Iris pigment epithelial cell (primary cell): ENCODE results near the gene RSU1.
A peak's percentile ranks its signal among the peaks of the same experiment; 100 is the strongest.

ENCODE experiments used
- DNase-seq: peaks from one replicate; pipeline ENCODE4 v3.0.0-alpha.2; 2011; ENCODE audit warnings: low read depth

RSU1 gene

DNA sequence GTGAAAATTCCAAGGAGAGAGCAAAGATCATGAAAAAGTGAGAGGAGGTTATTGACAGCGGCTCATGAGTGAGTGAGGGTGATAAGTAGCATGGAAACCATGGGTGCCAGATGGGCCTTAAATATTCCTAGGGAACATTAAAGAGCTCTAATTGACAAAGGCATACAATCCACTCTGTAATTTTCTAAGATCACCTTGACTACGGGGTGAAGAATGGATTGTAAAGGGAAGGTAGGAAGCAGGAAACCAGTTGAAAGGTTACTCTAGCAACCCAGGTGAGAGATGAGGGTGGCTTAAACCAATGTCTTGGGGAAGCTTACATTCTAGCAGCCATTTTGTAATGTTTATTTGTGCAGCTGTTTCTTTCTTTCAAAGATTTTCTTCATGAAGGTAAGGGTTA, 75.7 kb downstream of the RSU1 start:
- DNase-seq = no peak

DNA sequence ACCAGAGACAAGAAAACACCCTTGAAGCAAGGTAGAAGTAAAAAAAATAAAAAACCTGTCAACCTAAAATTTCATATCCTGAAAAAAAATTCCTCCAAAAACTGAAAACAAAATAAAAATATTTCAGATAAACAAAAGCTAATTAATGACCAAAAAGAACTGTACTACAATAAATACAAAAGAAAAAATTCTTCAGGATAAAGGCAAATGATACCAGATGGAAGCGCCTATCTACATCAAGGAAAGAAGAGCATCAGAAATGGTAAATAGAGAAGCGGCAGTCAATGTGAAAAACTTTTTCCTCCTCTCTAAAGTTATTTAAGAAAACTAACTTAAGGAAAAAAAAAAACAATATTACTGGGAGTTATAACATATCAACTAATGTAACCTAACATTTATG, 79.8 kb downstream of the RSU1 start:
- no peak for DNase-seq

DNA sequence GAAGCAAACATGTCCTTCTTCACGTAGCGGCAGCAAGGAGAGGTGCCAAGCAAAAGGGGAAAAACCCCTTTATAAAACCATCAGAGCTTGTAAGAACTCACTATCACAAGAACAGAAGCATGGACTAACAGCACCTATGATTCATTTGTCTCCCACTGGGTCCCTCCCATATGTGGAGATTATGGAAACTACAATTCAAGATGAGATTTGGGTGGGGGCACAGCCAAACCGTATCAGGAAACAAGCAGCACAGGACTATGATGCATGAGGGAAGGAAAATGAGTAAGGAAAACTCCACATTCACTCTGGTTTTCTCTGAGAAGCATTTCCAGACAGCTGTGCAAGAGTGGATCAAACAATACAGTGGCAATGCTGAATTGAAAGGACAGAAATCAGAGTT, 81.6 kb downstream of the RSU1 start:
- DNase-seq = peak; percentile 14

DNA sequence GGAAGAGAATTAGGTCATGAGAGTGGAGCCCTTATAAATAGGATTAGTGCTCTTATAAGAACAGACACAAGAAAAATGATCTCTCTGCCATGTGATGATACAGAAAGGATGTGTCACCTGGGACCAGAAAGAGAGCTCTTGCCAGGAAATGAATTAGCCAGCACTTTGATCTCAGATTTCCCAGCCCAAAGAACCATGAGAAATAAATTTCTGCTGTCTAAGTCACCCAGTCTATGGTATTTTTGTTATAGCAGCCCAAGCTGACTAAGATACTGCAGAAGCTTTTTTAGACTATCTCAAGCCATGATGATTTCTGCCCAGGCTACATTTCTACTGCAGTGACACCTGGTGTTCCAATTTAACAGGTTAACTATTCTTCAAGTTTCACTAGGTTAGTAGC, 84.8 kb downstream of the RSU1 start:
- peak; percentile 60 for DNase-seq

DNA sequence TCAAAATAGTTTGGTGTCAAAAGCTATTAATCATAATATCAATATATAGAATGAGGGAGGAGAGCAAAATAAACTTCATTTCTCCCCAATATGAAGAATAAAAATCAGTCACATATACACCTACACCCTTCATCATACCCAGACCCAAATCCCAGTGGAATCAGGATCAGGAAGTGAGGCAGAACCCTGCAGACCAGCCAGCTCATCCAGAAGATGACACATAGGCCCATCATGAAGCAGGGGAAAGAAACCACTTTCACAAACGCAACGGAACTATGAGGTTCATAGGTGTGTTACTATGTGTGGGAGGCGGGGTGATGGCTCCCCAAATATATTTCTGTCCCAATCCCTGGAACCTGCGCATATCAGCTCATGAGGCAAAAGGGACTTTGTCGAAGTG, 89.0 kb downstream of the RSU1 start:
- no peak for DNase-seq

DNA sequence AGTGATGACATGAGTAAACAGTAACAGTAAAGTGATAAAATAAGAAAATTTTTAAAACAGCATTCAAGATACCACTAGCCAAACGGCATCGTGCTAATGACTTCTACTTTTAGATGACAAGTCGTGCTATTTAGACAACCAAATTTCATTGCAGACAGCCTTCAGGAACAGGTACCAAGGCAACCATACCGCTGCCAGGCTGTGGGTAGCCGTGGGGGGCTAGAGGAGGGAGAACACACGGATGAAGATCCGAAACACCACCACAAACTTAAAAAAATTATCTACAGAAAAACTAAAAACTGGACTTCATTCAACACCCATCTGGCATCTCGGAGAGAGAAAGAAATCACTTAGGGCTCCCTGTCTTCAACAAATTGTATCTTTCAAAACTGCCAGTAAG, 89.6 kb downstream of the RSU1 start:
- no peak for DNase-seq

DNA sequence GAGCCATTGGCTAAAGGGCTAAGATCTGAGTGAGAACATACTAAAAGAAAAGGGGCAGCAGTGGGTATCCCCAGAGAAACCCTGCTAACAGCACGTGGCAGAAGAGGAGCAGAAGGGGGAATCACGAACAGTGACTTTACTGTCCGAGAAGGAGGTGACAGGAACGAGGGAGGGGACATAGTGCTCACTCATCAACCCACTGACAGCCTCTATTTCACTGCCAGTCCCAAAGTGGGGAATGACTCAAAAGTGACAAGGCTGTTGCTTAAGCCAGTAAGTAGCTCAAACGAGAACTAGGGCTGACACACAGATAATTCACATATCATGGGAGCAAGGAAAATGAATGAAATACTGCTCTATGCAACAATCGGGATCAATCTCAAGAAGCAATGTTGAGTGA, 92.7 kb downstream of the RSU1 start:
- DNase-seq = no peak

DNA sequence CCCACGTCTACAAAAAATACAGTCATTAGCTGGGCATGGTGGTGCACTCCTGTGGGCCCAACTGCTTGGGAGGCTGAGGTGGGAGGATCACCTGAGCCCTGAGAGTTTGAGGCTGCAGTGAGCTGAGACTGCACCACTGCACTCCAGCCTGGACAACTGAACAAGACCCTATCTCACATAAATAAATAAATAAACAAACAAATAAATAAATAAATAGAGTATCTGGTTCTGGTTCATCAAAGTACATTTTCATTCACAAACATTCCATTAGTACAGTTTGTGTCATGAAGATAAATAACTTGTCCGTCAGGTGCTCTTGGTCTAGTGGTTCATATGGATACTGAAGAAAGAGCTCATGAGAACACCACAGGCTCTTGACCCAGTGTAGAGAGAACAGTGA, 96.4 kb downstream of the RSU1 start:
- DNase-seq = no peak

DNA sequence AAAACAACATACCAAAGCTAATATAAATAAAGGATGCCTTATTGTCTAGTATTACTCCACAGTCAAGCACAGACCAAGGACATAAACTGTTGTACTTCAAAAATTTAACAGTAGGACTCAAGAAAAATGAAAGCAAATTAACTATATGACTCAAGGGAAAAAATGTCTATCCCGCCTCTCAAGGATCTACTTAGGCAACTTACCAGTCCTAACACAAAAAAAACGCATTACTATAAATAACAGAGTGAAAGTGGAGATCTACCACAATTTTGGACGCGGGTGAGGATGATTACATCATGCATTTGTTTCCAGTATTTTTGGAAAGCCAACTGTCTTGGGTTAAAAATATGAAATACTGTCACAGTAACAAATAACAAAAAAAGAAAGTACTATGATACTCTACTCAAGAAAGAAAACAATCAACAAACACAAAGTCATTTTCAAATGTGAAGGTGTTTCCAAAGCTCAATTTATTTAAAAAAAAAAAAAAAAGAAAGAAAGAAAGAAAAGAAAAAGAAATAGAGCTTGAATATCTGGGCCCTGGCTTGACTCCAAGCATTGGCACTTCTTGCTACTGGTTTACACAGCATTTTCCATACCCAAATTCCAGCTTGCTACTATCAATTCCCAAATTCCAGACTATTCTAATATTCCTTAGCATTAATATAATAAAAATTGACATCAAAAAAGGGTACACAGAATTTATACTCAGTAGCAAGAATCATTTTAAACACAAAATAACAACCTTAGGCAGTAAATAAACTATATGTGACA, 99.4 kb downstream of the RSU1 start:
- peak; percentile 90 for DNase-seq

DNA sequence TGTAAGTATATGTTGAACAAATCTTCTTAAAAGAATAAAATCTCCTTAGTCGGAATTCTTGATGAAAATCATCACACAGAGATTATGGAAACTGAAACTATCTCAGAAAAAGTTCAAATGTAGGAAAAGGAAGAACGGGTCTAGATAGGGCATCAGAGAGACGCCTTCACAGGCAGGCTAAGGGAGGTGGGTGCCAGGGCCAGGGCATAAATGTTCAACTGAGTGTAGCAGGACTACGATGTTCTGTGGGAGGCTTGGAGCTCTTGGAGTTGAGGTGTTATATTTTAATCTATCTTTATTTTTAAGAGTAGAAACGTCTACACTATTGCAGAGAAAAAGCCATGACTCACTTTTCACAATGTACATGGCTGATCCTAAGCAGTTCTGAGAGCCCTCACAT, 101.2 kb downstream of the RSU1 start:
- no peak for DNase-seq

DNA sequence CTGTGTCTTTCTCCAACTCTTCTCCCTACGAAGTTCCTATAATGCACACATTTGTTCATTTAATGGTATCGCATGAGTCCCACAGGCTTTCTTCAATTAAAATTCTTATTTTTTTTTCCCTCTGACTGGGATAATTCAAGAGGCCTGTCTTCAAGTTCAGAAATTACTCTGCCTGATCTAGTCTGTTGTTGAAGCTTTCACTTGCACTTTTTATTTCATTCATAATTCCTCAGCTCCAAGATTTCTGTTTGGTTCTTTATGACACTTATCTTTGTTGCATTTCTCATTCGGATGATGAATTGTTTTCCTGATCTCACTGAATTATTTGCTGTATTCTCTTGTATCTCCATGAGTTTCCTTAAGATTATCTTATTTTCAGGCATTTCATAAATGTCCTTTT, 103.9 kb downstream of the RSU1 start:
- DNase-seq = no peak

DNA sequence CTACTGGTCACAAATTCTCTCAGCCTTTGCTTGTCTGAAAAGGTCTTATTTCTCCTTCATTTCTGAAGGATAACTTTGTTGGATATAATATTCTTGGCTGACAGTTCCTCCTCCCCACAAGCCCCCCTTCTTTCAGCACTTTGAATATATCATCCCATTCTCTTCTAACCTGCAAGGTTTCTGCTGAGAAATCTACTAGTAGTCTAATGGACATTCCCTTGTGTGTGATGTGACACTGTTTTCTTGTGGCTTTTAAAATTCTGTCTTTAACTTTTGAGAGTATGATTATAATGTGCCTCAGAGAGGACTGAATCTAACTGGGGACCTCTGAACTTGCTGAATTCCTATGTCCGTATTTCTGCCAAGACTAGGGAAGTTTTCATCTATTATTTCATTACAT, 104.3 kb downstream of the RSU1 start:
- DNase-seq = no peak

DNA sequence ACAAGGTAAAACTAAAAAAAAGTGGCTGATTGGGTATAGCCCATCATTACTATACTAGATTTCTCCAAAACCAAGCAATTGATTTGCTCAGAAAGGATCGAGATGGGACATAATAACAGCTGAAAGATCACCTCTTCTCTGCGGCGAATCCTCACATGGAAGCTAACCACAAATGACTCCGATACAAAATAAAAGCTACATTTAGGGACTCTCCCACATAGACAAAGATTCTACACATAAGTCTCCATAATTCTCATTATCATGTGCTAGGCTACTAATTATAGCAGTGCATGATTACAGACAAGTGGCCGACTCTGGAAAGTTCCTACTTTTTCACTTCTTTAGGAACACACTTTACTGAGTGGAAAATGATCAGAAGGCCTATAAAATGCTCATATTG, 116.9 kb downstream of the RSU1 start:
- no peak for DNase-seq

DNA sequence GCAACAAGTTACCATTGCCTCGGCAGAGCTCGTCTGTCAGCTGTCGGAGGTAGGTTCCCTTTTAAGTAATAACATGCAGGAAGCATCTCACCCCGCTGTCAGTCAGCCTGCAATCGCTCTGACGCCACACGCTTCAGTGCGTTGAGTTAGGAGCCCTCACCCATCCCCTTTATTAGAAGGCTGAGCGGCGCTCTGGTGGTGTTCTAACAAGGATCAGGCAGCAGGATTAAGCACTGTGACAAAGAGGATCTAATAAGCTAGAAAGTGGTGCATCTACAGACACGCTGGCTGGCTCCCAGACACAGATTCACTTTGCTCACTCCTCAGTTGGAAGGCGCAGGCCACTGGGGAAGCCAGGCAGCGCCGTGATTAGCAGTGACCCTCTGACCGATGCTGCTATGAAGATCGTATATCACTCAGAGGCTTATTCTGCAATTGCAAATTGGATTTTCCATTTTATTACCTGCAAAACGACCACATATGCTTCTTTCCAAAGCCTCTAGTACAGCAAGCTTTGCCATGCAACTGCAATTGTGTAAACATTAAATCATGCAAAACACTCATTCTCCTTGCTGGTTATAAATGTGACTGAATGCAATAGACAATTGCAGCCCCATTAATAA, 117.7 kb downstream of the RSU1 start:
- DNase-seq = no peak

DNA sequence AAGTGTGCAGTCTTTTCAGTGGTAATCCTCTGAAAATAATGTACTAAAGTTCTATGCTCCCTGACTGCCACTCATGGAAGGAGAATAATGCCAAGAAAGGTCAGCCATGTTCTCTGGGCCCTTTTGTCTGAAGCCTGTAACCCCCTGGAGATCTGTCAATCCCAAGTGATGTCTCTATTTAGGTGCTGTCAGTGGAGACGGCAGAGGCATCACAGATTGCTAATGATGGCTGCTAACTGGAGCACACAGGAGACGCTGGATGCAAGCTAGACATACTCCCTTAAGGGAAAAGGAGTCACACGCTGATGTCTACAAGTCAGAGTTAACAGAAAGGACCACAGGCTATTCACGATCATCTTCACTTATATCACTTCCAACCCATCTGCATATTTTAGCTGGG, 118.8 kb downstream of the RSU1 start:
- DNase-seq = no peak

DNA sequence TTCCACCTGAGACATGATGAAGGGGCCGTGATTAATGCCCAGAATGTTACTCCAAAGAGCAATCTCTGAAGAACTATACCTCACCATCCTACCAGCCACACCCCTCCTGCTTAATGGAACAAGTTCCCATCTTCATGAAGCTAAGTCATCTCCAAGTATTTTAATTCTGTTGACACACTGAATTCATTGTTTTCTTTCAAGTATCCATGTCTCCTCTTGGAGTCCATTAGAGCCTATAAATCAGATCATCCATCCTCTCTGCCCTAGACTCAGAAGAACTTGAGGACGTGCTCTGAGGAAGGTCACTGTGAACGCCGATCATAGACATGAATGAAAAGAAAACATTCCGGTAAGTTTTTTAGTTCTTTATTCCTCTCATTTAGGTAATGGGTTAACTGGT, 126.8 kb downstream of the RSU1 start:
- no peak for DNase-seq

DNA sequence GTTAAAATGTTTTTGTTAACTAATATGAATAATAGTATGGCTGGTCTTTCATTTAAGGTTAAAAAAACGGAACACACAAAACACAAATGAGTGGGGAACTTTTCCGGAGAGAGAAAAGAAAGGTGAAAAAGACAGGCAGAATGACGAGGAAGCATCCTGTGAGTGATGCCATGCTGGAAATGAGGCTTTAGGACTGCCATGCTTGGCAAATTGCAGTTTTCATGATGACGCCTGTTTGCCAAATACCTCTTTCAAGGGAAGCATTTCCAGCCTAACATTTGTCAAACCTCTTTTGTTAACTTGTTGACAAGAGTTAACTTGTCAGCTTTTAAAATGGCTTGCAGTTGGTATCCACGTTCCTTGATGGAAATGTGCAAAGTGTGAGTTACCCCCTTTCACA, 127.5 kb downstream of the RSU1 start:
- no peak for DNase-seq

DNA sequence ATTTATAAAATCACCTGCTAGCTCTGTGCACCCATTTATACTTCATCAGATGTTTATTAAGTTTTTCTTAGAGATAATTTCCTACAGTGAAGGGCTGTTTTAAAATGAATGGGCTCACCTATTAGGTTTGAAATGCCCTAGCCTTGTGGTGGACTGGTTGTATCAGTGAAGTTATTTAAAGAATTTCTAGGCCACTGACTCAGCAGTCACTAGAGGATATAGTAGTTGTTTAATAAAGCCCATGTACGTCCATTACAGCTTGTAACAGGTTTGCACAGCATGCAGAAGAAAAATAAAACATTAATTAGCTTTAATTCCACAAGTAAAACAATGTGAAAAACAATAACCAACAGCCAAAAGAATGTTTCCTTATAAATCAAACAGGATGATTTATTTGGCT, 128.0 kb downstream of the RSU1 start:
- DNase-seq = peak; percentile 47

DNA sequence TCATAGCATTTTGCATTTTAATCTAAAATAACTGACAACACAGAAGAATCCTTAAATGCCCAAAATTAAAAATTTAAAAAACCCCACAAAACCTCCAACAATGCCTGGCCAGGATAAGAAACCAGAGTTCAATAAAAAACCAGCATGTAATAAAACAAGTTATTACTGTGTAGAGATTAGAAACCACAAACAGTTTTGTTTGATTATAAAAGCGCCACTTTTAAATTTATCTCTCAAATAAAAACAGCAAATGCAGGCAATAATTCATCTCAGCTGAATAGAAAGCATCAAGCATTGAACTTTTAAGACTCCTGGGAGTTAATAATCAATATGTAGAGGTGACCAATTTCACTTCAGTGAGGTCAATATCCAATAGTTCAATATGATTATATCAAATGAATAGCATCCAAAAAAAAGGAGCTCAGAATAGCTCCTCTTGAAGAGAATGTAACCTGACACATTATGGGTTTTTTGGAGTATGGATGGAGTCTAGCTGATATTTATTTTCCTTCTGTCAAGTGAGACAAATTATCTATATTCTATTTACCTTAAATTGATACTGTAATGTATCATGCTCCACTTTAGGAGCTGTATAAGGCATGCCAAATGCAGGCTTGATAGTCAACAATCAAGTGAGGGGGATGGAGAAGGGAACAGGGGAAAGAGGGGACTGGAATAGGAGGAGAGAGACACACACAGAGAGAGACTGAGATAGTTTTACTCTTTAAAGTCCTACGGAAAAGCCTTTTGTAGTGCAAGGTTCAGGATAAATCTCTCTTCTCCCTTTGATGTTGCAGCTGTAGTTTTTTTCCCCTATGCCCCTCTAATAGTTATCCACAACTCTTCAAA, 130.9 kb downstream of the RSU1 start:
- no peak for DNase-seq

DNA sequence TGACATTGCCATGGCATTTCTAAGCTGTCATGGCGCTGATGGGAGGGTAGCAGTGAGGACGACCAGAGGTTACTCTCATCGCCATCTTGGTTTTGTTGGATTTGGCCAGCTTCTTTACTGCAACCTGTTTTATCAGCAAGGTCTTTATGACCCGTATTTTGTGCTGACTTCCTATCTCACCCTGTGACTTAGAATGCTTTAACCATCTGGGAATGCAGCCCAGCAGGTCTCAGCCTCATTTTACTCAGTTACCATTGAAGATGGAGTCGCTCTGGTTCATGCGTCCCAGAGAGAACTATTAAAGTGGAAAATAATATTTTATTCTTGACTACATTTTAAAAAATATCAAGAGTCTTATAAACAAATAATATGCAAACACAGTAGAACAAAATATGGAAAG, 131.7 kb downstream of the RSU1 start:
- DNase-seq = no peak

DNA sequence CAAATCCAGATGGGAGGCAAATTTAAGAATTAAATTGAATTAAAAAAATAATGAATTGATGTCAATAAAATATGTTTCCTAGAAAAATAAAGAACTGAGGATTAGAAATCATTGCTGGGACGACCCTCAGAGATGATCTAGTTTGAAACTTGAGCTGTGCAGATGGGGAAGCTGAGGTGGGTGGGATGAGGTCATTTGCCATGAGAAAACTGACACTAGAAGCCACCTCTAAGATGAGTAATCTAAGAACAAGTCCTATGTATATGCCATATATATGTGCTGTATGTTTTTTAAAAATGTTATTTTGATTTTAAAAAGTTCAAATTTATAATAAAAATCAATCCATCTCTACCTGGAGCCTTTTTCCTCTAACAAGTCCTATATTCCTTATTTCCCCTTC, 135.7 kb downstream of the RSU1 start:
- peak; percentile 9 for DNase-seq

DNA sequence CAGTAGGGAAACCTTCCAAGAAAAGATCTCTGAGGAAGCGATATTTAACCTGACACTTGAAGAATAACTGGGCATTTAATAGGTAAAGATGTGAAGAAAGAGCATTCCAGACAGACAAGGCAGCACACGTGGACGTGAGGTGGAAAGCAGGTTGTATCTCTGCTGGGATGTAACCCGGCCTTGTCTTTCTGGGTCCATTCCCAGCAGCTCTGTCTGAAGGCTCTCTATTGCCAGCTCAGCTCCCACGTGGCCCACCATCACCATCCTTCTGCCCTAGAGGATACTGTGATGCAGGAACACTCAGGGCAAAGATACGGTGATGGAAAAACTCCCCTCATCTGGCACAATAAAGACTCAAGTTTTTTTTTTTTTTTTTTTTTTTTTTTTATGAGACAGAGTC, 137.7 kb downstream of the RSU1 start:
- no peak for DNase-seq

DNA sequence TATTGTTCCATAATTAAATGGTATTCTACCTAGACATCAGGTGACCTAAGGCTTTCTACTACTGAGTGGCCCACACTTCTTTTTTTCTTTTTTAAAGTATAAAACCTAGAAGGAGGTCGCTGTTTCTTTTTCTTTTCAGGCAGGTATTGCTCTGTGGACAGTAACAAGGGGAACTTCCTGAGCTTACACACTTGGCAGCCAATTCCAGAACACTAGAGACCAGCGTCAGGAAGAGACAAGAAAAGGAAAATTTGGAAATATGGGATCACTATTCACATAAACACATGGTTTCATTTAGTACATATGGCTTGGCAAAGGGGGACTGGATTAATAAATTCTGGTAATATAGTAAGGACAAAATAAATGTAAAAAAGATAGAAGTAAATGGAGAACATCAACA, 141.9 kb downstream of the RSU1 start:
- DNase-seq = no peak
